HG02763 (cell line): ENCODE measurements around the gene HOXA6.

ENCODE experiments used
- ATAC-seq: cut with Tn5 transposase; IDR thresholded peaks from one replicate; pipeline ENCODE4 v1.9.1; 2021; ENCODE audit warnings: mild to moderate bottlenecking, moderate library complexity; ENCODE audit not compliant: unreplicated experiment

HOXA6 gene

GRCh38 chr7:27112361-27112760 is 35.2 kb downstream of the HOXA6 start:
- no peak for ATAC-seq

DNA sequence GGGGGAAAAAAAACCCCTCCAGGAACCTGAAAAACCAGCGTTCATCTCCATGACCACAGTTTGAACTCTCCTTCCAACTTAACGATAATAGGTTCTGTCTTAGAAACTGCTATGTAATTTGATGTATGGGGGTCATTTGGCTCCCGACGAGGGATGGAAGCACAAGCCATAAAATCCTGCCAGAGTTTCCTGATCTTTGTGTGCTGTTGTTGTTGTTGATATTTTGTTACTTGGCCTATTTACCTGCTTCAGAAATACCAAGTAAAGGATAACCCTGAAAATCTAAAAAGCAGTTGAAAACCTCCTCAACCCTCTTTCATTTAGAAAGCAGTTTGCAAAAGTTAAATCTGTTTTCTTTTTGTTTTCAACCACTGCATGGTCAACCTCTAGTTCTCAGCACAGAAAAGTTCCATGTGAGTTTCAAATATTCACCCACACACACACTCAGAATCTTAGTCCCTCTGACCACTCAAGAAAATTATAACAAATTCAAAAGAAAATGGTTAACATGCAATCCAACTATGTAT is 35.8 kb downstream of the HOXA6 start:
- ATAC-seq = no peak

DNA sequence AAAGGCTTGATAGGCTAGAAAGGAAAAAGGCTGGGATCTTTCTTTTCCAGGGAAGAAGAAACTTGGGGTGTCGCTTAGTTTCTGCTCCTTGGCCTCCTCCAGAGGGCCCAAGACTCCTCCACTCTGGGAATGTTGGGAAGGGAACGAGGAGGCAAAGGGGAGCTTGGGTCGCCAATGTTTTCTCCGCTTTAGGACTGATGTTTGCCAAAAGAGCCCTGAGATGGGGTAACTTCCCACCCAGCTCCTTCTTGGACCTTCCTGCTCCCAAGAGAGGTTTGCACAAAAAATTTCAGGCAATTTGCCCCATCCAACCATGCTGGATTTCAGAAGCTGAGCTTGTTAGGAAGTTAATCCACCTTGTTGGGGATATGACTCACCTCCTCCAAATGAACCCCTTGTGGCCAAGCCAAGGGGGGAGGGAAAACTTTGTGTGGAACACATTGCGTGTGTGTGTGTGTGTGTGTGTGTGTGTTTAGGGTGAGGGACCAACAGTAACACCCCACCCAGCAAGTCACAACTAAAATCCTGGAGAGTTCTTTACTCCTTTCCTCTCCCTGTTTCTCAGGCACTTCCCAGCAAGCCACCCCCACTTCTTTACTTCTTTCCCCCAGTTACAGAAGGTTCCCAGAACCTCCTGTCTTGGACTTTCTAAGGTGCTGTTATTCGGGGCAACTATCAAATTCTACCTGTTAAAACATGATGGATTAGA is 36.4 kb downstream of the HOXA6 start:
- no peak for ATAC-seq

GRCh38 chr7:27110186-27111031 is 37.2 kb downstream of the HOXA6 start:
- no peak for ATAC-seq

GRCh38 chr7:27109466-27110185 is 37.9 kb downstream of the HOXA6 start:
- no peak for ATAC-seq

DNA sequence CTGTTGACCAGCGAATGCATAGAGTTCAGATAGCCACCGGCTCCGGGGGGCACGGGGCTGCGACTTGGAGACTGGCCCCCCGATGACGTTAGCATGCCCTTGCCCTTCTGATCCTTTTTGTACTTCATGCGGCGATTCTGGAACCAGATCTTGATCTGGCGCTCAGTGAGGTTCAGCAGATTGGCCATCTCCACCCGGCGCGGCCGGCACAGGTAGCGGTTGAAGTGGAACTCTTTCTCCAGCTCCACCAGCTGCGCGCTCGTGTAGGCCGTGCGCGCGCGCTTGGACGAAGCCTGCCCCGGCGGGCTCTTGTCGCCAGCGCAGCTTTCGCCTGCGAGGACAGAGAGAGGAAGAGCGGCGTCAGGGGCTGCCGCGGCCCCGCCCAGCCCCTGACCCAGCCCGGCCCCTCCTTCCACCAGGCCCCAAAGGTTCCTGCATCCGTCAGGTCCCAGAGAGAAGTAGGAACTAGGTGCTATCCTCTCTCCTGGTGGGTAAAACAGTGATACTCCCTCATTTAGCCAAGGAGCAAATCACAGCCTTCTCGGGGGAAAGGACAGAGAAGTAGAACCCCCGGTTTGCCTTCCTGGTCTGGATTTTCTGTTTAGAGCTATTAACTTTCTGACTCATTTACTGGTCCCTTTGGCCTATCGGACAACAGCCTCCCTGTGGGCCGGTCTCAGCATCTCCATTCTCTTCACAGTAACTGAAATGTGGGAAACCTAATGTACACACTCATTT is 39.0 kb downstream of the HOXA6 start:
- ATAC-seq = no peak

DNA sequence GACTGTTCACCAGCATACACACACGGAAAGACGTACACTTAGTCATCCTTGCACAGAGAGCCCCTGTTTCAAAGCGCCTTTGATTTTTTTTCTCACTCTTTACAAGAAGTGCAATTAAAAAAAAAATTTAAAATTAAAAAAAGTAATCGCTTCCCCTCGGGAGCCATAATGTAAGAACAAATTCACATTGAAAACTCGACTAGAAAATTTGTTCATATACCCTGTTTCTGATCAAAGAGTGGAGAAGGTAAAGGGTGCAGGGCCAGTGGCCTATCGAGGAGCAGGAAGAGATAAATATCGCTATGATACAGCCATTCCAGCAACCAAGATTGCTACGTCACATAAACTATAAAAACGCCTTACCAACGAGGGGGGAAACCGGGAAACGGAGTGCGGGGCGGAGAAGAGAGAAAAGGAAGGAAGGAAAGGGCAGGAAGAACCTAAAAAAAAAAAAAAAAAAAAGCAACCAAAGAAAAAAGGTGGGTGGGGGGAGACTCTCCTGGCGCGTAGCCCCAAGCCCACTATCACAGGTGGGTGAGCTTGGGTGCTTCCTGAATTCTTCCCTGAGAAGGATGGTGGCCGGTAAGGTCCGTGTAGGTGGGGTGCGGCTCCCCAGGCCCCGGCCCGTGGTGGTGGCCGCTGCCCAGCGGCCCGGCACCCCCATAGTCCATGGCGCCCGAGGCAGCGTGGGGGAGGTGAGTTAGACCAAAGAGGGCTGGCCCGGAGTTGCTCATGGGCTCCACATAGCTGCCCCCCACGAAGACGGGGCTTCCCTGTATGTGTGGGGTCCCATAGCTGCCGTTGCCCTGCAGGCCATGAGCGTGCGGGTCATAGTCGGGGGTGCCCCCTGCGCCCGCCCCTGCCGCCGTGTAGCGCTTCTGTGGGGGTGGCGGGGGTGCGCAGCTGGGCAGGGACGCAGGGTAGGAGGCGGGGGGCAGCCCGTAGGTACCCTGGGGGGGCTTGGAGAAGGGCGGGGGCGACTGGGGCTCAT is 39.9 kb downstream of the HOXA6 start:
- ATAC-seq = no peak

DNA sequence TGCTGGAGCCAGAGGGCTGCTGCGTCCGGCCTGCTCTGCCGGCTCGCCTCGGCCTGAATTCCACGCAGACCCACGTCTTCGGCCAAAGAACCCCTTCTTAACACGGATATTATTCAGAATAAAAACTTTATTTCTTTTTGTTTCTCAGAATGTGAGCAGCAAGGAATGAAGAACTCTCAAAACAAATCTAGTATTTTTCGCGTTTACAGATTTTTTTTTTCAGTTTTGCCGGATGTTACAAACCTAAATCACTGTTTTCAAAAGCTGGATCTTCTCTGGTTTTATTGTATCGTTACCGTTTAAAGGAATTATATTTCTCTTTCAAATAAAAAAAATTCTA is 40.7 kb downstream of the HOXA6 start:
- no peak for ATAC-seq

DNA sequence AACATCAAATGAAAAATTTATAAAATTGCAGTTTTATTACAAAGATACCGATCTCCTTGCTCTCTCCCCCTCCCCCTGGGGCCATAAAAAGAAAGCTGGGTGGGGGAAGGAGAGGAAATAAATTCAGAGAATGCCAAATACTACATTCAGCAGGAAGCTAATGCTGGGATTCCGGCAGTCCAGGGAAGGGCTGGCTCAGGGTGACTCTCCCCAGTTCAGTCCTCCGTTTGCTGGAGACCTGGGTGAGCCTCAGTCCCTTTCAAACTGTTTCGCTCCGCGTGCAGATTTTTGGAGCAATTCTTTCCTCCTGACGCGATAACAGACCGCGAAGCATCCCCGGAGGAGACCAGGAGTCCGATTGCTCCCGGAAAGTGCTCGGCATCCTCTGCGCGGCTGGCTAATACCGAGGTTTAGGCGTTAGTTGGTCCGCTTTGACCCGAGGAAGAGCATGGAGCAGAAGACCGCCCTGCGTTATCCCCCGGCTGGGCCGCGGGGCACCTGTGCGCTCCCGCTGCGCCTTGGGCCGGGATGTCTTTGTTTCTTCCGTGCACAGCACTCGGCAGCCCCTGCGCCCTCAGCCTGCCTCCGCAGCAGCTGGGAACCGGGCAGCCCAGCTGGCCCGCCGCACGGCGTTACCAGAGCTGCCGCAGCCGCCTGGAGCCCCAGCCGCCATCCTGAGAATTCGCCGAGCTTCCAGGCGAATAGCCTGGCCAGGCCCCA is 41.2 kb downstream of the HOXA6 start:
- ATAC-seq = no peak

DNA sequence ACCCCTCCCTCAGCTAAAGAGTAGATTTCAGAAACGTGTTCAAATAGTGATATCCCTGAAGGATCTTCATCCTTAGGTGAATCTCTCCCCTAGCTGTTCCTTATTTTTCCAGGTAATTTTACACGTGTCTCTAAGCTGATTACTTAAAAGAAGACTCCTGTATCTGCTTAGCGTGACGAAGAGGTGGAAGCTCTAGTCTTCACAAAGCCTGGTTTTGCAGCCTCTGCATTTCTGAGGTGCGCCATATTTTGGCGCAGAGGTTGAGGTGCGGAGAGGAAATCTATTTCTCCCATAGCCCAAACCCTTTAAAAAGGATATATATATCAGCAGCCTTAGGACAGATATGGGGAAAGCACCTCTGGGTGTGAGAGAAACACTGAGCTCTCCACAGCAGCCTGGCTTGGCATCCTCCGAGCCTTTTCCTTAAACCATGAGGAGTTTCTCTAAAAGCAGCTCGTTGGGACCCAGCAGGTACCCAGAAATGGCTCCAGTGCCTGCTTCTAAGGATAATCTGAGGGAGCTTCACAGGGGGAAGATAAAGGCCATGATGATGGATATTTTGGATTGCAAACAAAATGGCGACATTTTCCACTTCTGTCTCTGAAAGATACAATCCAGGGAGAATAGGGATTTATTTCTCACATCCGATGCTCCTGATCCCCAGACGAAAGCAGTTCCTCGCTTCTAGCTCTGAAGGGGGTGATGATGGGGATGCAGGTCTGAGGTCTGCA is 42.1 kb downstream of the HOXA6 start:
- ATAC-seq = no peak

- no peak for ATAC-seq
These were observed 43.1 kb downstream of the HOXA6 start for GRCh38 chr7:27104341-27105058.

DNA sequence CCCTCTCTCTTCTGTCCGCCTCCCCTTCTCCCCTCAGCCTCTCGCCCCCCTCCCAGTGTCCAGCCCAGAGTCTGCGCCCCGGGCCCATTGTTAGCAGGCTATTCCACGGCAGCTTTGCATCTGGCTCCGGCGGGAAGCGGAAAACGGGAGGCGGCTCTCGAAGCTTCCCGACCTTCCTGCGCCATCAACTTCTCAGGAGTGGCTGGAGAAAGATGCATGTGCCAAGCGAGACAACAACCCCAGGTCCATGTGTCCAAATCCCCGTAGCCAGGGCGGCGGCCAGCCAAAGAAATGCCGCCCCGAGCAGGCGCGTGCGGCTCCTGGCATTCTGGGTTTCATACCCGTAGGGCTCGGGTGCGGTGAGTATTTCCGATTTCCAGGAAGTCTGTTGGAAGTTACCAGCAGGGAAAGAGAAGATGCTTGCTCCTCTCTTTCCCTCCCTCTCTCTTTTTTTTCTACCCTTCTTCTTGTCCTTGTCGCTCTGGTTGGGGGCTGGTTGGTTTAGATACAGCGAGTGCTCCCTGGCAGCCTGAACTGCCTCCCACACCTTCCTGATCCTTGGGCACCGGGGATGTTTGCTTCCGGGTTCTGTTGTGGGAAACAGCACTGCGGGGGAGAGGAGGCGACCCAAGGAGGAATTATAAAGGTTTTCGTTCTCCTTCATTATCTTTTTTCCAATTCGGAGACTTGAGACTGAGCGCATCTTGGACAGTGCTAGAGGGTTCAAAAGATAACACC is 43.9 kb downstream of the HOXA6 start:
- ATAC-seq = no peak

GRCh38 chr7:27102581-27103442 is 44.8 kb downstream of the HOXA6 start, which contains the start of gene HOXA2:
TSS of gene HOXA2 (minus strand) at chr7:27102683. CDS start at chr7:27102500, 183 bp downstream.
- ATAC-seq = no peak

DNA sequence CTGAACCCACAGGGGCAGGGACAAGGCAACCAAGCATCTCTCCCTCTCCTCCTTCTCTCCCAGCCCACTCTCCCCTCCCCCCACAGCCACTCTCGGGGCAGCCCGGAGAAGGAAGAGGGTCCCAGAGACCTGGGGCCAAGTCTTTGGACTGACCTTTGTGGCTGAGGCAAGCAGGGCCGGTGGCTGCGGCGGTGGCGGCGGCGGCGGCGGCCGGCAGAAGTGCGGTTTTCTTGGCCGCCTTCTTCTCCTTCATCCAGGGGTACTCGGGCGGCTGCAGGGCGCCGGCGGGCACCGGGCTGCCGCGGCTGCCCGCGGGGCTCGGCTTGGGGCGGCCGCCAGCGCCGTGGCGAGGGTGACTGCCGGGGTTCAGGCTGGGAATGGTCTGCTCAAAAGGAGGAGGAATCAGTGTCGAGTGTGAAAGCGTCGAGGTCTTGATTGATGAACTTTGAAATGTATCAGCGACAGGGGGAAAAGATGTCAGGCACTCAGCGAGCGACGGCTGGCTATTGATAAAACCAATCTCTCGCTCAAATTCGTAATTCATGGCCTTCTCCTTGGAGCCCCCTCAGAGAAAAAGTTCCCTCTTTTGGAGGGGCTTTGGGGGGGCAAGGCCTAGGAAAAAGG is 45.5 kb downstream of the HOXA6 start:
- no peak for ATAC-seq

DNA sequence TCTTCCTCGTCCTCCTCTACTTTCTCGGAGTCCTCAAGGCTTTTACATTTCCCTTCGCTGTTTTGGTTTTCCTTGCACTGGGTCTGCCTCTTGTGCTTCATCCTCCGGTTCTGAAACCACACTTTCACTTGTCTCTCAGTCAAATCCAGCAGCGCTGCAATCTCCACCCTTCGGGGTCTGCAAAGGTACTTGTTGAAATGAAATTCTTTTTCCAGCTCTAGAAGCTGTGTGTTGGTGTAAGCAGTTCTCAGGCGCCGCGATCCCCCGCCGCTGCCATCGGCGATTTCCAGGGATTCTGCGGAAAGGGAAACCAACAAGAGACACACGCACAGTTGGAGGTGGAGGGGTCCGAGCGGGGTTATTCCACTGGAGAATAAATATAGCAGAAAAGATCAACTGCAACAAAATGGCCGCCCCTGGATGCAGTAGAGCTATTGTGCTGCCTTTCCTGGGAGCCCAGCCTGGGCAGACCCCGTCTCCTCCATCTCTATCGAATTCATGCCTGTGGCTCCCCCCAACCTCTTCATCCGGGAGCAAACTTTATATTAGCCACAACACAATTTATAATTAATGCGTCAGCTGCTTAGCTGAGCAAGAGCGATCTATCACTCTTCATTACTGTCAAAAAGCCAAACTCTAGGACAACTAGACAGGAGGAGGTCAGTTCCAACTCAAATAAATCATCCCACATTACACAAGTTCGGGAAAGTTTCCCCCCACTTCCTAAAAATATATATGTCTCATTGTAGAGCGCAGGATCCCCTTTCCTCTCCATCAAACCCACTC is 46.2 kb downstream of the HOXA6 start:
- ATAC-seq = no peak
